Fibroblast of skin of left biceps (primary cell): ENCODE results near the gene CLSTN3.

Experiments used
- DNase-seq, 2 experiments: peaks; one replicate each; pipeline ENCODE4 v3.0.0-alpha.2; 2013; ENCODE audit warnings: low read depth in 2 of 2

The CLSTN3 gene

DNA sequence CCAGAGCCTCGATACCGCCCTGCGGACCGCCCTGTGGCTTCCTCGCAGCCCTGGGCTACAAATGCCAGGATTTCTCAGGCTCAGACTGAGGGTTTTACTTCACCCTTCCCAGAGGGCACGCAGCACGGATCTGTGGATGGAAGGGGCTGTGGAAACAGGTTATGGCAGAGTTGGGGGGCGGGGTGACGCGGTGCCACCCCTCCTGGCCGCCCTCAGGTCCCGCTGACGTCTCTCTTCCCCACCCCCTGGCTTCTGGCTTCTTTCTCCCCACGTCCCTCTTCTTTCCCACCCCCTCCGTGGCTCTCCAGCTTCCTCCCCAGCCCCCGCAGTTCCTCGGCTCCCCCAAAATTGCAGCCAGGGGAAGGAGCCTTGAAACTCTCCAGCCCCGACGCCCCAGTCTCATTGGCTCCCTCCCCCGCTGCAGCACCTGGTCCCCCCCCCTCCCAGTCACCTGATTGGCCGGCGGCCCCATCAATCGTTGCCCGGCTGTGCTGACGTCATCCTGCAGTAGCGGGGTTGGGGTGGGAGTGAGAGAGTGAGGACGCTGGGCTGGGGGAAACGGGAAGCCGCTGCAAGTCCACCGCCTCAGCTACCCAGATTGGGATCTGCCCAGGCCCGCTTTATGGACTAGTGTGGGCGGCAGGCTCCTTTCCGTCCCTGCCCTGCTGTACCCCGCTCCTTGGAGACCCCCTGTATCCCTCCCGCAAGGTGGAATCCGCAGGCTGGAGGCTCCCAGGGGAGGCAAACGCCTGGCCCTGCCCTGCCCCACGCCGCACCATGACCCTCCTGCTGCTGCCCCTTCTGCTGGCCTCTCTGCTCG is at the start of gene CLSTN3:
TSS of gene CLSTN3 (plus strand) at position 500 of the 820 bp plus-strand sequence. CDS start at position 778, 278 bp downstream.
- DNase-seq, result peak; percentile 44

DNA sequence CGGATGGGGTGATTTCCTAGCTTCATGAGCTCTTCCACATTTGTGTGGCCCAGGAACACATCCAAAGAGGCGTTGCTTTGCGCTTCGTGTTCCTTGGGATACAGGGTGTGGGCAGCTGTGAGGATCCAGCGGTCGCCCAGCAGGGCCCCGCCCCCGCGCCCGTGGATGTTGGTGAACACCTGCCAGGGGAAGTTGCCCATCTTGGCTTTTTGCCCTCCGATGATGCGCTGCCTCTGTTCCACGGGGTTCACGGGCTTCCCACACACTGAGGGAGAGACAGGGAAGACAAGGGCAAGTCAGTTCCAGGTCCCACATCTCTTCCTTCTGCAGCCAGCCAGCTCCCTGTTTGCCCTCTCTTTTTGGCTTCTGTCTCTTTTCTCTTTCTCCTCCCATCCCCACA is 49.1 kb upstream of the CLSTN3 start:
- DNase-seq, result no peak

DNA sequence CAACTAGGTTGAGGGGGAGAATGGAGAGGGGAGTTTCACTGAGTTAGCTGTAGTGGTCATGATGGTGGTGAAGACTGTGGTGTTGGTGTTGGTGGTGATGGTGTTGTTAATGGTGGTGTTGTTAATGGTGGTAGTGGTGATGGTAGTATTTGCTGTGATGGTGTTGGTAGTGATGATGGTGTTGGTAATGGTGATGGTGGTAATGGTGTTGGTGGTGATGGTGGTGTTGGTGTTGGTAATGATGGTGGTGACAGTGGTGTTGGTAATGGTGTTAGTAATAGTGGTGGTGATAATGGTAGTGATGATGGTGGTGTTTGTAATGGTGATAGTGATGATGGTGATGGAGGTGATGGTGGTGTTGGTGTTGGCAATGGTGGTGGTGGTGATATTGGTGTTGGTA is 47.0 kb upstream of the CLSTN3 start:
- DNase-seq, result no peak

DNA sequence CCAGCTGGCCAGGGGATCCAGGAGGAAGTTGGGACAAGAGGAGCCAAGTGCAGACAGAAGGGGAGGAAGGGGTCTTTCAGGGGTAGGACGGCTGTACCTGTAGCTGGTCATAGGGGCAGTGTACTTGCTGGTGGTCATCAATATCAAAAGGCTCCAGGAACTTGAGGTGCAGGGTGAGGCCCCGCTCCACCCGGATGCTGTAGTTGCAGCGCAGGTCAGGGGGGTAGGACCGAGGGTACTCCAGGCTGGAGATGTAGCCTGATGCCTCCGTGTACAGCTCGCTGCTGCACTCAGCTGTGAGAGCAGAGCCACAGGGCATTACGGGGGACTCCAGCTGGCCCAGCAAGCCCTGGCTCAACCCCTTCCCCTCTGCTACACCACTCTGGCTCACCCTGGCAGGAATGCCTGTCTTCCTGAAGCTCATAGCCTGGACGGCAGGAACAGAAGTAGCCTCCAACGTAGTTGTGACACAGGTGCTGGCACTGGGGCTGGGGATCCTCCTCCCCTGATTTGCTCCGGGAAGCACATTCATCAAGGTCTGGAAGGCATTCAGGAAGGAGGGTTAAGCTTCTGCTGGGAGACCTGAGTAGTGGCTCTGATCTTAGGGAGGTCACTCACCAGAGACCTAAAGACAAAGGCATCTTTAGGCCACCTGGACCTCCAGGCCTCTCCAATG is 40.8 kb upstream of the CLSTN3 start:
- DNase-seq, result no peak

DNA sequence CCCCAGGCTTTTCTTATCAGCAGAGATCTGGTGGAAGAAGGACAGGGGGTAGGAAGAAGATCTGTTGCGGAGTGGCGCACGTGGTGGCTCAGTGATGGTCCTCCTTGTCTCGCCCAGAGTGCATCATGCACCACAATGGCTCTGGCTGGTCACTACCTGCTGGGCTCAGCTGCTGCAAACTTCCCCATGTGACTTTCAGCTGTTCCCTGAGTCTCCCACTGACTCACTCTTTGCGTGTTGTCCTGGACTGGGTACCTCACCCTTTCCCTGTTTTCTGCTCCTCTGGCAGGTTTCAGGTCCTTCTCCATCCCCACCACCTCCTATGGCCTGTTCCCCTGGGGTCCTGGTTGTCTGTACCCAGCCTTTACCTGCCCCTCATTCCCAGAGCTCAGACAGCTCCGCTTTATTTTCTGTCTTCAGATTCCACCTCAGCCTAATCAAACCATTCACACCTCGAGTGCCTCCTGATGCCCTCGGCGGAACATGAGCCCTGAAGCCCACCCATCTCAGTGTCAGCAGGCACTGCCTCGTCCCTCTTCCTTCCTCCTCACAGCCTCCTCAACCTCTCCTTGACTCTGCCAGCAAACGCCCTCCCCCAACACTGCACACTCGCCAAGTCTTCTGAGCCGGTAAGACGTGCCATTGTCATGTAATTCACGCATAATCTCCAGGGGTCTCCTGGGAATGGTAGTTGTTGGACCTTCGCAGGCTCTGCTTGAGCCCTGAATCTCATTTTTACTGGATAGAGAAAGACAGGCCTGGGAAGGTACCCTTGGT is 39.8 kb upstream of the CLSTN3 start:
- no peak for DNase-seq

DNA sequence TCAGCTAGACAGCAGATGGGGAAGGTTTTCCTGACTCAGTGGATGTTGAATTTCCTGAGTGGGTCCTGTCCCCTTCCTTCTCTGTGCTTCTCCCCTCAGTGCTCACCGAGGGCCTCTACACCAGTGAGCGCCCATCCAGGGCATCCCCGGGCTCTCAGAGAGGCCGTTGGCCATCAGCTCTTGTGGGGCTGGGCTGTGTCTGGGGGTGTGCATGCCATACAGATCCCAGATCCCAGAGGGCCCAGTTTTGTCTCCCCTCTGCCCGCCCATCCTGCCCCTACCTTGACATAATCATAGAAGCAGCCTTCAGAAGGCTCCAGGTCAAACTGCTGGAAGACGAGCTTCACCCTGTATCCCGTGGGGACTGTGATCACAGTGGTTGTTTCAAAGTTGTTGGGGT is 39.0 kb upstream of the CLSTN3 start:
- DNase-seq, result no peak

DNA sequence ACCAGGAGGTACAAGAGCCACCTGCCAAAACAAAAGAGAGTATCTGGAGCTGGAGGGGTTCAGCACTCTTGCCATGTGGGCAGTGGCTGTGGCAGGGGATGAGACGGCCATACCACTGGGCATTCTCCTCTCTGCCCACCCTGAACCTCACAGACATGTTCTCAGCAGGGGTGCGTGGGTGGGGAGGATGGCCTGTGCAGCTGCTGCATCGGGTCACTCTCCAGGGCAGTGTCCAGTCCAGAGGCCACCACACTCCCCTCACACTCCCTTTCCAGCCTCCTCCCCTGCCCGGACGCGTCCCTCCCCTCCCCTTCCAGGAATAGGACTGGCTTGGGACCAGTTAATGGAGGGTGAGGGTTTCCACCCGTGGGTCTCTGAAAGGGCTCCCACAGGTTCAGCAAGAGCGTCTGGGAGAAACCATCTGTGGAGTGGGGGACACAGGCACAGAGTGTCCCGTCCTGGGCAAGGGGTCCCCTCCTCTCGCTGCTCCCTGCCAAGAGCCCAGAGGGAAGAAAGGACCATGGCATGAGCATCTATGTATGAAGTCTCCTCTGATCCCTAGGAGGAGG is 38.4 kb upstream of the CLSTN3 start:
- DNase-seq, result no peak

DNA sequence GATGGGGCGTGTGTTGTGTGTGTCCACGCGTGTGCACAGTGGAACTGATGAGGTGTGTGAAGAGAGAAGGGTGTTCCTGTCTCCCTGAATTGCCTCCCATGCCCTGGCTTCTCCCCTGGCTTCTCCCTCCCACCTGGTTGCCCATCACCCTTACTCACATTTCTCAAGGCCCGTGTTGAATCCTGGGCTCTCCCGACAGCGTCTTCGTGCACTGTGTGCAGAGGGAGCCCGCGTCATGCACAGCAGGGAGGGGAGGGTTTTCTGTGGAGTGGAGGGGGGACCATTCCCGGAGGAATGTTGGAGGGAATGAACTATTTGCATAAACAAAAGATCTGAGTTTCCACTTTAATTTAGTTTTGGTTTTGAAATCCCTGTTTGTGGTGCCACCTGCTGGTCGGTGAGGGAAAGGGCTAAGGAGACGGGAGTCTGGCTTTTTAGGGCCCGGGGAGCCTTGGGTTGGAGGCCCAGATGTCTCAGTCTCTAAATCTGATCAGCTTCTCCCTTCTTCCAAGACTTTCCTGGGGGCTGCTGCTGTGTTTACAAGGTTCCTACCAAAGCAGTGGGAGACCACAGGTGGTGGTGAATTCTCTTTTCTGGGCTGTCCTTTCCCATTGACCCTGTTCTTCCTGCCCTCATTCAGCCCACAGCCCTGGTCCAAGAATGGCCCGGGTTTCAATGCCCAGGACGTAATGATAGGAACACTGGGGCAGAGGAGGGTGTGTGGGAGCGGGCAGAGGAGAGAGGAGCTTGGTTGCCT is 37.8 kb upstream of the CLSTN3 start, which contains the start of gene C1R:
TSS of gene C1R (minus strand) at position 217 of the 757 bp plus-strand sequence. CDS start at position 160, 57 bp downstream.
- DNase-seq, result peak; percentile 82 to 83

DNA sequence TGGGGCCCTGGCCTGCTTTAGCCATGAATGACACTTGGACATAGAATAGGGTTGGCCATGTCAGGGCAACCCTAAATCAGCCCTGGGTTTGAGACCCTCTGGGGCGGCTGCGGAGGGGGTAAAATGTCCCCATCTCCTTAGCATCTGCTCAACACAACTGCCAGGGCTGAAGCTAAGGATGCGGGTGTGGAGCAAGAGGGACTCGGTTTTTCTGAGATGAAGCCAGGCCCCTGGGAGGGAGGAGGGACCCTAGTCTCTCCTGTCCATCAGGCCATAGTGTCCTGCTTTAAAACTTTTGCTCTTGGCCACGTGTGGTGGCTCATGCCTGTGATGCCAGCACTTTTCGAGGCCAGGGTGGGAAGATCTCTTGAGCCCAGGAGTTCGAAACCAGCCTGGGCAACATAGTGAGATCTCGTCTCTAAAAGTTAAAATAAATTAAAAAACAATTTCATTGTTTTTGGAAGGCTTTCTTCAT is 37.1 kb upstream of the CLSTN3 start:
- DNase-seq, result no peak

DNA sequence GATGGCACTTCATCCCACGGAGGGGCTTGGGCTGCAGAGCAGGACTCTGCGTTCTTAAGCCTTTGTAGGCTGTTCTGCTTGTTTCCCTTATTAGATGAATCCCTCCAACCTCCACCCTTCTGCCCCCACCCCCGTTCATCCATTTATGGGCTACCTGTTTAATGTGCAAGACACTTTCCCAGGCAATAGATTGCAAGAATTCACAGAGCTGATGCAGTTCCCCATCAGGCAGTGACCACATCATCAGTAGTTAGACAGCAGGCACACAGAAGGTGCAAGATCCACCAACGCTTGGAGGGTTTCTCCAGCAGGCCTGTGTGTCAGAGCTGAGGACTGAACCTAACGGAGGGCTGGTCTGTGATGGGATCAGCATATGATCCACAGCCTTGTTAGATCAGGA is 36.7 kb upstream of the CLSTN3 start:
- no peak for DNase-seq

DNA sequence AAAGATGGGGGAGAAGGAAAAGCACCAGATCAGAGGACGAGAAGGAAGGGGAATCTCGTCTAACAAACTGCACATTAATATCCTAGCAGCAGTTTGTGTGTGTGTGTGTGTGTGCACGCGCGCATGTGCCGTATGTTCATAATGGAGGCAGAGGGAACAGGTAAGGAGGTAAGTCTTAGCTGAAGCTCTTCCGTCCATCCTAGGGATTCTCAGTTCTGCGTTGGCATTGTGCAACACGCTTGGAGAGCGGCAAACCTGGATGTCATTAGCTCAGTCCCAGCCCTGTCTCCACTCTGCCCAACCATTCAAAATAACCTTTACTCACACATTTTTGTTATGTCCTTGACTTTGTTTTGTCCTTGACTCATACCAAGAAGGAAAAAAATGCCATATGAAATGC is 36.3 kb upstream of the CLSTN3 start:
- no peak for DNase-seq

DNA sequence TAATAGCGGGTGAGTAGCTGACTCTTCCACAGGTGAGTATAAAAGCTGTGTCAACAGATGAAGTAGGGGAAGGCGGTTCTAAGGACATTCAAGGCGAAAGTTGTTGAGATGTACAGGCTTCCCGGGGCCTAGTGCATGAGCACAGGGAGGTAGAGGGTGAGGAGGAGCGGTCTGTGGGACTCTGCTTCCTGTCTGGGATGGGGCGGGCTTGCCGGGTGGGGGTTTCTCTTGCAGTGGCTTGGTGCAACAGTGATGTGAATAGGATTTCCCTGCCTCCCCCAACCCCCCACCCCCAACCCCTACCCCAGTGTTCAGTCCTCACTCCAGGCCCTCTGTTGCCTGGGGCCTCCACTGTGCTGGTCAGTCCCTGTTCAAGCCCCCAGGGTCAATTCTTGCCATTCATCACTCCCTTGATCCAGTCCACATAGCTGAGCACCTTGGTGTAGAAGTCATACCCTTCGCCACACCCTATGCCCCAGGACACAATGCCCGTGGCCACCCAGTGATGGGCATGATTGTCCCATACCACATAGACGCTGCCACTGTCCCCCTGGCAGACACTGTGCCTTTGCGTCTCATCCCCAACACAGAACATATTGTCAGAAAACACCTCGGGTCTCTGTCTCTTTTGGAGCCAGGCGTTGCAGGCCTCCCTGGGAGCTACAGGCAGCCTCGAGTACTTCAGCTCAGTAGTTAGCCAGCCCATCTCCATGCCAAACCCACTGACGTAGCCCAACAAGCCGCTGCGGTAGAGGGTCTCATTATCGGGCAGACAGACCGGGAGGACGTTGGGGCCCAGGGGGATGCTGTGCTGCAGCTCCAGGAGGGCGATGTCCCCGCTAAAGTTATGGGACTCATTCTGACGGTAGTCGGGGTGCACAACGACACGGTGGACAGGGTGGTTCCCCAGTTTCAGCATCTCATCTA is 33.9 kb upstream of the CLSTN3 start:
- no peak for DNase-seq

DNA sequence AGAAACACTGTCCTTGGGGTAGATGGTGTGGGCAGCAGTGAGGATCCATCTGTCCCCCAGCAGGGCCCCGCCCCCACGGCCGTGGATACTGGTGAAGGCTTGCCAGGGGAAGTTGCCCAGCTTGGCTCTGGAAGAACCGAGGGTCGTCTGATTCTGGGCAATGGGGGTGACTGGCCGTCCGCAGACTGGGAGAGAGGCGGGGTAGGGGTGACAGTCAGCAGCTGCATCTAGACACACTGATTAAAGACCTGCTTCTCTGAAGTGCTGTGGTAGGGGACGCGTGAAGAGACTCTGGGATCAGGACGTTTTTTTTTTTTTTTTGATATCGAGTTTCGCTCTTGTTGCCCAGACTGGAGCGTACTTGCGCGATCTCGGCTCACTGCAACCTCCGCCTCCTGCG is 33.2 kb upstream of the CLSTN3 start:
- DNase-seq, result no peak

DNA sequence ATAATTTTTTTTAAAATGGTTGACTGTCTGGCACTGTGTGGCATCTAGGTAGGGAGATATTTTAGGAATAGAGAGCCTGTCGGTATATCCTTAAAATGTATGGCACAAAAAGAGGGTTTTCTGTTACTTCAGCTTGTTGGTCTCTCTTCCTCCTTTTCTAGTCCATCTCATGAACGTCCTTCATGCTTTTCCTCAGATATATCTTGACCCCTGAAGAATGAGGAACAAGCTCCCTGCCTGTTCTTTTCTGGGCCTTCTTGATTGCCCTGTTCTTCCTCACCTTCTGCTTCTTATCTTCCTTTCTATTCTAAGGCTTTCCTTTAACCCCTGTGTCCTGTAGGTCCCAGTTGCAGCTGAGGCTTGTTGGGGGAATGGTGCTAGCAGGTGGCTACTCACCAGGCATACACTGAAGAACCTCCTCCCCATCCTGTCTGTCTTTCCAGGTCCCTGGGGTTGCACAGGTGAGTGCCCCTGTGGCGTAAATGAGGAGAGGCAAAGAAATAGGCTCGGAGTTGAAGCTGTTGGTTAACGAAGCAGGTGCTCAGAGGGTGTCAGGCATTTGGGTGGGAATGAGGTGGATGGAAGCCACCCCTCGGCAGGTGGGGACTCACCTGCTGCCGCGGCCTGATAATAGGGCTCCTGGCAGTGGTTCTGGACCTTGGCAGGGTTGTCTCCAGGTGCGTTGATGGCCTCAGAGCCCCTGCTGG is 30.7 kb upstream of the CLSTN3 start:
- no peak for DNase-seq

DNA sequence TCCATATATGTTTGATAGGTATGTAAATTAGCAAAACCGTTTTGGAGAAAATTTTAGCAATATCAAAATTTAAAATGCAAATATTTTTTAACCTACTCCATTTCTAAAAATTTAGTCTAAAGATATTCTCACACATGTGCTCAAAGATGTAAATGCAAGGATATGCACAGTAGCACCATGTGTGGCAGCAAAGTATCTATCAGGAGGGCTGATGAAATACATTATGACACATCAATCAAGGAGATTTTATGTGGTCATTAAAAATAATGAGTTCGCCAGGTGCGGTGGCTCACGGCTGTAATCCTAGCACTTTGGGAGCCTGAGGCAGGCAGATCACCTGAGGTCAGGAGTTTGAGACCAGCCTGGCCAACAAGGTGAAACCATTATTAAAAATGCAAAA is 29.9 kb upstream of the CLSTN3 start:
- no peak for DNase-seq

DNA sequence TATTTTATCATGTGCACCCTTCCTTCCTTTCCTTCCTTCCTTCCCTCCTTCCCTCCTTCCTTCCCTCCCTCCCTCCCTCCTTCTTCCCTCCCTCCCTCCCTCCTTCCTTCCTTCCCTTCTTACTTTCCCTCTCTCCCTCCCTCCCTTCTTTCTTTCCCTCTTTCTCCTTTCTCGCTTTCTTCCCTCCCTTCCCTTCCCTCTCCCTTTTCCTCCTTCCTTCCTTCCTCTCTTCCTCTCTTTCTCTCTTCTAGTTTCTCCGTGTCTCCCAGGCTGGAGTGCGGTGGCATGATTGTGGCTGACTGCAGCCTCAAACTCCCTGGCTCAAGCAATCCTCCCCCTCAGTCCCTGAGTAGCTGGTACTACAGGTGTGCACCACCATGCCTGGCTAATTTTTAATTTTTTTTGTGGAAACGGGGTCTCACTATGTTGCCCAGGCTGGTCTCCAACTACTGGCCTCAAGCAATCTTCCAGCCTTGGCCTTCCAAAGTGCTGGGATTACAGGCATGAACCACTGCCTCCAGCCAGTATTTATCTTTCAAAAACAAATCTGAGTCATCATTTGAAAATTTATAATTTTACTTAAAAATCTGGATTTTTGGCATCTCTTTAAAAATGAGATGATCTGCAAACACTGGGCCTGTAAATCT is 29.0 kb upstream of the CLSTN3 start:
- no peak for DNase-seq

DNA sequence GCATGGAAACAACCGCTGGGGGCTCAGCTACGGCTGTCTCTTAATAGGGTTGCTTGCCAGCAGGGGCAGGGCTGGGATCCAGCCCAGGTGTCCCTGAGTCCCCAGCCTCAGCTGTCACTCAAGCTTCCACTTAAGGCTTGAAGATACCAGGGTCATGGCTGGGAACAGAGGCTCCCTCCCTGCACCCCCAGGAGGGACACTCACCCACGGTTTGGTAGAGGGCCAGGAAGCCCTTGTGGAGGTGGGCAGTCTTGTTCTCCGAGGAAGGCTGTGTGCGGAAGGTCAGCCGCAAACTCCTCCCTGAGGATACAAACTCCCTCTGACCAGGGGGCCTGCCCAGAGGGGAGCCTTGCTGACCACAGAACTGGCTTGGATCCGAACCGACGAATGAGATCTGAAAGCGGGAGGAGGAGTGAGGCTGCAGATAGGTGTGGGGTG is 28.5 kb upstream of the CLSTN3 start:
- DNase-seq, result no peak

DNA sequence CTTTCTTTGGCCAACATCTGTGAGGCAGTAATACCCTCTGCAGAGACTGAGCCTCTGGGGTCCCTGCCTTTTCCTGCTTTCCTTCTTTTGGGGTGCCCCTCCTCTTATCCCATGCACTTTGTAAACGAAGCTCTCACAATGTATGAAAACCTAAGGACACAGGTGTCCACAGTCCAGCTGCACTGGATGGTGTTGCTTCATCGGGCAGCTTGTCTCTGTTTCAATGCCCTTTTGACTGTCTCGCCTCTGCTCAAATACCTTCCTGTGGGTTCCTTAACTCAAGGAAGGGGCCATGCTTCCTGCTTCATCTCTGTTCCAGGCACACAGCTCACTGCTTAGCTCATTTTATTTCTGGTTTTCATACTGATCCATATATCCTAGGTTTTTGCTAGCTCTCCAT is 27.6 kb upstream of the CLSTN3 start:
- DNase-seq, result no peak
